Panc1 (cell line): ENCODE measurements around the gene QRFP. TPM values are rescaled to one million over a fixed set of nuclear protein-coding genes. Genes with fewer than 3 reads are reported as not detected.

Experiments
- ATAC-seq: fragments of 200-7000 bp; cut with Tn5 transposase; 2 replicates; pipeline ENCODE4 v1.9.1; 2020; ENCODE audit warnings: mild to moderate bottlenecking, moderate library complexity
- BruUV-seq: library from RNA; stranded (reverse); fragments of 400-500 nt; replicated peaks from 2 replicates; lab custom pipeline; 2021; lab: Mats Ljungman, UMichigan
- CTCF ChIA-PET: fragments of 300-600 bp; sonication (Branson Sonifier 250); formaldehyde crosslinking; loops from one replicate; lab custom pipeline; 2022; ENCODE audit warnings: antibody characterized with exemption; lab: Charles Lee
- POLR2A ChIA-PET: fragments of 300-600 bp; sonication (Branson Sonifier 250); formaldehyde crosslinking; loops from one replicate; lab custom pipeline; 2022; ENCODE audit warnings: antibody characterized with exemption; lab: Charles Lee
- DNase-seq: peaks from one replicate; pipeline ENCODE4 v3.0.0-alpha.2; 2010; ENCODE audit warnings: low read depth, low spot score
- H3K27ac ChIP-seq: 2 replicates; pipeline ENCODE4 v1.5.1; 2011; ENCODE audit warnings: mild to moderate bottlenecking, low read length, inconsistent platforms
- H3K27me3 ChIP-seq: fragments of 200-500 bp; sonication (Bioruptor generic); 2 replicates; pipeline ENCODE4 v1.6.0; 2014; ENCODE audit warnings: low read length, inconsistent platforms; ENCODE audit not compliant: control insufficient read depth, insufficient read depth
- H3K36me3 ChIP-seq: fragments of 200-500 bp; sonication (Bioruptor generic); 2 replicates; pipeline ENCODE4 v1.5.1; 2014; ENCODE audit warnings: inconsistent platforms, mild to moderate bottlenecking, low read length, moderate library complexity; ENCODE audit not compliant: control insufficient read depth, insufficient read depth
- H3K4me1 ChIP-seq: 2 replicates; pipeline ENCODE4 v1.5.1; 2011; ENCODE audit warnings: inconsistent platforms, mild to moderate bottlenecking, low read length, moderate library complexity; ENCODE audit not compliant: control insufficient read depth, insufficient read depth
- H3K4me3 ChIP-seq, 2 experiments: 2 replicates each; pipeline ENCODE4 v1.5.1; 2011 to 2012; ENCODE audit warnings: low read depth in 2 of 2, low read length in 2 of 2, mild to moderate bottlenecking in 2 of 2, inconsistent platforms in 1 of 2, moderate library complexity in 1 of 2
- H3K9me3 ChIP-seq: fragments of 200-500 bp; sonication (Bioruptor generic); 2 replicates; pipeline ENCODE4 v1.5.1; 2014; ENCODE audit warnings: low read depth, mild to moderate bottlenecking, inconsistent platforms, low read length, moderate library complexity; ENCODE audit not compliant: control insufficient read depth, insufficient read depth
- CTCF ChIP-seq: fragments of 450-650 bp; IDR thresholded peaks from 2 replicates; pipeline ENCODE4 v1.5.1; 2017; ENCODE audit warnings: mild to moderate bottlenecking
- POLR2AphosphoS5 ChIP-seq: IDR thresholded peaks from 2 replicates; pipeline ENCODE4 v1.6.1; 2012; ENCODE audit warnings: mild to moderate bottlenecking, low read depth, low read length, moderate library complexity
- REST ChIP-seq, 2 experiments: IDR thresholded peaks; 2 replicates each; pipeline ENCODE4 v1.6.1; 2011 to 2012; ENCODE audit warnings: low read depth in 2 of 2, control low read depth in 1 of 2, low read length in 1 of 2, mild to moderate bottlenecking in 1 of 2, moderate library complexity in 1 of 2; ENCODE audit not compliant: insufficient read depth in 1 of 2
- SIN3A ChIP-seq: IDR thresholded peaks from 2 replicates; pipeline ENCODE4 v1.6.1; 2012; ENCODE audit warnings: low read depth, mild to moderate bottlenecking, low read length, moderate library complexity, borderline replicate concordance; ENCODE audit not compliant: insufficient read depth
- TCF7L2 ChIP-seq: IDR thresholded peaks from 2 replicates; pipeline ENCODE4 v1.6.1; 2011; ENCODE audit warnings: mild to moderate bottlenecking, low read depth, low read length, inconsistent platforms
- in situ Hi-C: cut with HindIII; loops from 2 replicates; pipeline ENCODE4 v1.10.0; 2016; ENCODE audit warnings: low sequenced_read_pairs, low pct_unique_long_range_greater_than_20kb
- intact Hi-C: fragments of 100-400 bp; cut with micrococcal nuclease; formaldehyde crosslinking; loops from one replicate; pipeline ENCODE4 v1.10.0; 2022; ENCODE audit not compliant: unreplicated experiment
- total RNA-seq: library from RNA; stranded (reverse); gene quantifications from one replicate; pipeline ENCODE4 v1.2.1, GENCODE V29; 2021; ENCODE audit not compliant: unreplicated experiment

The QRFP gene
- total RNA-seq, 1 experiment from 2014 or later = not detected

- no peak for ATAC-seq
- no peak for DNase-seq
- H3K9me3 ChIP-seq = no peaks in the 10 kb centered on the region
- intact Hi-C loops (no loop called here), in situ Hi-C loops (no loop called here)
- H3K27ac ChIP-seq = no peak overlapping the region
- no TSS peak for BruUV-seq
- TF ChIP-seq POLR2AphosphoS5 = no peak
- TF ChIP-seq TCF7L2 = no peak
- TF ChIP-seq CTCF = no peak
- TF ChIP-seq REST (IDR thresholded peaks at IDR 0.05; ENCODE audit: insufficient read depth in 1 of 2, low read depth in 2 of 2, low read length in 1 of 2) = no peak
- TF ChIP-seq SIN3A = no peak
- H3K36me3 ChIP-seq = no peaks in the 10 kb centered on the region
- POLR2A ChIA-PET = no interaction called here
- H3K4me3 ChIP-seq = no peak overlapping the region
- H3K27me3 ChIP-seq = no peaks in the 10 kb centered on the region
- peaks cover 28% of the 10 kb centered on the region for H3K4me1 ChIP-seq
- CTCF ChIA-PET = no interaction called here
Observed at GRCh38 chr9:130930804-130931349, 34.3 kb upstream of the QRFP start.

DNA sequence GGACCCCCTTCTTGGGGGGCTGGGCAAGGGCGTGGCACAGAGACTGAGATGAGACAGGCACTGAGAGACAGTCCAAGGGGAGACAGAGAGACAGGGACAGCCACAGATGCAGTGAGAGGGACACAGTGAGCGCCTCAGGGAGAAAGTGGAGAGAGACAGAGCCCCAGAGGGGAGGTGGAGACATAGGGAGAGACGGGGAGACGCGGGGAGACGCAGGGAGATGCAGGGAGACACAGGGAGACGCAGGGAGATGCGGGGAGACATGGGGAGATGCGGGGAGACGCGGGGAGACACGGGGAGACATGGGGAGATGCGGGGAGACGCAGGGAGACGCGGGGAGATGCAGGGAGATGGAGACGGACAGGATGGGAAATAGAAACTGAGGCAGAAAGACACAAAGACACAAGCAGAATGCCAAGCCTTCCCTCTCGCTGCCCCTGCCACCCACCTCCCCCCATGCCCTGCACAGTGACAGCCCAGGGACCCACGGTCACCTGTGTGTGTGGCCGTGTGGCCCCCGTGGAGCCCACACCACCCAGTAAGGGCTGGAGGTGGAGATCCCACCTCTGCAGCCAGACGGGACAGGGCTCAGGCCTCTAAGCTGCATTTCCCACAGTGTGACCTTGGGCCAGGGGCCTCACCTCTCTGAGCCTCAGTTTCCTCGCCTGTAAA is 33.7 kb upstream of the QRFP start:
- POLR2A ChIA-PET = no interaction called here
- Histone ChIP-seq H3K27me3 (no peaks in the 10 kb centered on the region), H3K9me3 (no peaks in the 10 kb centered on the region), H3K27ac (no peak overlapping the region), H3K36me3 (no peaks in the 10 kb centered on the region), H3K4me3 (no peak overlapping the region), H3K4me1 (peaks cover 24% of the 10 kb centered on the region)
- intact Hi-C loops (no loop called here), in situ Hi-C loops (no loop called here)
- TF ChIP-seq TCF7L2 (no peak), SIN3A (no peak), POLR2AphosphoS5 (no peak), REST (IDR thresholded peaks at IDR 0.05; ENCODE audit: insufficient read depth in 1 of 2, low read depth in 2 of 2, low read length in 1 of 2) (no peak), CTCF (no peak)
- no peak for ATAC-seq
- CTCF ChIA-PET = no interaction called here
- no TSS peak for BruUV-seq
- DNase-seq = no peak
